ENCODE data around the gene FLNB. TPM values are rescaled to one million over a fixed set of nuclear protein-coding genes. Genes with fewer than 3 reads are reported as not detected.

The FLNB gene
- total RNA-seq, 1 experiment from 2014 or later, result 315 TPM

GRCh38 chr3:58012302-58012701 lies 4.1 kb downstream of the FLNB start:
- peak overlapping the region; percentile 90 for H3K4me3 Mint-ChIP-seq (ENCODE audit: unreplicated experiment)
- no peaks in the 10 kb centered on the region for H3K9me3 ChIP-seq
- H3K36me3 Mint-ChIP-seq (ENCODE audit: insufficient read depth, unreplicated experiment), result peaks cover 63% of the 10 kb centered on the region
- no peak overlapping the region for H3K27ac Mint-ChIP-seq (ENCODE audit: unreplicated experiment)
- H3K27me3 ChIP-seq (replicated peaks; ENCODE audit: control insufficient read depth, insufficient read depth, low read length), result no peaks in the 10 kb centered on the region
- DNase-seq, result no peak
- peaks cover 70% of the 10 kb centered on the region for H3K4me1 ChIP-seq
- H3K27me3 Mint-ChIP-seq (ENCODE audit: insufficient read depth, unreplicated experiment), result no peaks in the 10 kb centered on the region
- no peak overlapping the region for H3K4me3 ChIP-seq (ENCODE audit: low read depth, low read length)
- TF ChIP-seq CTCF (IDR thresholded peaks at IDR 0.05; ENCODE audit: insufficient read depth in 1 of 2, low read depth in 1 of 2, low read length in 1 of 2, severe bottlenecking in 1 of 2, unreplicated experiment in 1 of 2), result no peak
- intact Hi-C loops (cut with micrococcal nuclease; ENCODE audit: unreplicated experiment), result no loop called here
- BruUV-seq (replicated peaks), result no TSS peak
- POLR2A ChIA-PET, result no interaction called here
- no peaks in the 10 kb centered on the region for H3K9me3 Mint-ChIP-seq (ENCODE audit: unreplicated experiment)
- CTCF ChIA-PET, result no interaction called here
- H3K36me3 ChIP-seq (ENCODE audit: control insufficient read depth, insufficient read depth, low read length), result peaks cover 2% of the 10 kb centered on the region; the same call in 1 of the 2 replicates
- H3K4me1 Mint-ChIP-seq (ENCODE audit: low read depth, unreplicated experiment), result peaks cover 24% of the 10 kb centered on the region

- H3K4me1 Mint-ChIP-seq (ENCODE audit: low read depth, unreplicated experiment), result peaks cover 29% of the 10 kb centered on the region
- intact Hi-C loops (cut with micrococcal nuclease; ENCODE audit: unreplicated experiment), result no loop called here
- CTCF ChIA-PET, result interaction anchor here (0.6 kb wide), 1 partner anchor 72 kb away, joined by 3 read pairs; no protein-coding TSS in a partner anchor
Measured at GRCh38 chr3:58013099-58013498, 4.9 kb downstream of the FLNB start.

GRCh38 chr3:58013973-58014649 lies 5.9 kb downstream of the FLNB start:
- TF ChIP-seq CTCF (IDR thresholded peaks at IDR 0.05; ENCODE audit: insufficient read depth in 1 of 2, low read depth in 1 of 2, low read length in 1 of 2, severe bottlenecking in 1 of 2, unreplicated experiment in 1 of 2), result no peak
- Histone ChIP-seq H3K4me3 (ENCODE audit: low read depth, low read length) (no peak overlapping the region), H3K36me3 (ENCODE audit: control insufficient read depth, insufficient read depth, low read length) (peaks cover 2% of the 10 kb centered on the region; the same call in 1 of the 2 replicates), H3K9me3 (no peaks in the 10 kb centered on the region), H3K4me1 (peaks cover 77% of the 10 kb centered on the region), H3K27me3 (replicated peaks; ENCODE audit: control insufficient read depth, insufficient read depth, low read length) (no peaks in the 10 kb centered on the region)
- ChIA-PET POLR2A (no interaction called here), CTCF (no interaction called here)
- BruUV-seq (replicated peaks), result no TSS peak
- H3K4me3 Mint-ChIP-seq (ENCODE audit: unreplicated experiment), result no peak overlapping the region
- peak overlapping the region; percentile 35 for H3K27ac Mint-ChIP-seq (ENCODE audit: unreplicated experiment)
- peaks cover 78% of the 10 kb centered on the region for H3K36me3 Mint-ChIP-seq (ENCODE audit: insufficient read depth, unreplicated experiment)
- intact Hi-C loops (cut with micrococcal nuclease; ENCODE audit: unreplicated experiment), result no loop called here
- no peak for DNase-seq
- peaks cover 30% of the 10 kb centered on the region for H3K4me1 Mint-ChIP-seq (ENCODE audit: low read depth, unreplicated experiment)
- H3K9me3 Mint-ChIP-seq (ENCODE audit: unreplicated experiment), result no peaks in the 10 kb centered on the region
- no peaks in the 10 kb centered on the region for H3K27me3 Mint-ChIP-seq (ENCODE audit: insufficient read depth, unreplicated experiment)

More at GRCh38 chr3:58013099-58013498, 4.9 kb downstream of the FLNB start:
- H3K4me3 ChIP-seq (ENCODE audit: low read depth, low read length), result no peak overlapping the region
- no peak overlapping the region for H3K27ac Mint-ChIP-seq (ENCODE audit: unreplicated experiment)
- DNase-seq, result no peak
- no peak for TF ChIP-seq CTCF (IDR thresholded peaks at IDR 0.05; ENCODE audit: insufficient read depth in 1 of 2, low read depth in 1 of 2, low read length in 1 of 2, severe bottlenecking in 1 of 2, unreplicated experiment in 1 of 2)
- H3K4me1 ChIP-seq, result peaks cover 72% of the 10 kb centered on the region
- H3K36me3 ChIP-seq (ENCODE audit: control insufficient read depth, insufficient read depth, low read length), result peaks cover 2% of the 10 kb centered on the region; the same call in 1 of the 2 replicates
- POLR2A ChIA-PET, result interaction anchor here (0.5 kb wide), 1 partner anchor 127 kb away, joined by 3 read pairs; no protein-coding TSS in a partner anchor
- peaks cover 71% of the 10 kb centered on the region for H3K36me3 Mint-ChIP-seq (ENCODE audit: insufficient read depth, unreplicated experiment)
- no peaks in the 10 kb centered on the region for H3K27me3 Mint-ChIP-seq (ENCODE audit: insufficient read depth, unreplicated experiment)
- H3K27me3 ChIP-seq (replicated peaks; ENCODE audit: control insufficient read depth, insufficient read depth, low read length), result no peaks in the 10 kb centered on the region
- H3K4me3 Mint-ChIP-seq (ENCODE audit: unreplicated experiment), result peak overlapping the region; percentile 90
- no peaks in the 10 kb centered on the region for H3K9me3 ChIP-seq
- no peaks in the 10 kb centered on the region for H3K9me3 Mint-ChIP-seq (ENCODE audit: unreplicated experiment)
- no TSS peak for BruUV-seq (replicated peaks)

All from Caco-2 (cell line).